ENCODE results near the gene YAP1. TPM values are rescaled to one million over a fixed set of nuclear protein-coding genes. Genes with fewer than 3 reads are reported as not detected.

The YAP1 gene
- polyA plus RNA-seq, 3 donors, result not detected

GRCh38 chr11:102194257-102194656 lies 84.0 kb downstream of the YAP1 start:
- Histone ChIP-seq H3K4me2 (replicated peaks; ENCODE audit: extremely low read depth, low read length, poor library complexity, severe bottlenecking) (no peak overlapping the region), H3K9me3 (replicated peaks in 1 of 2; ENCODE audit: control insufficient read depth in 1 of 2, insufficient read depth in 1 of 2, low read length in 2 of 2) (no peaks in the 10 kb centered on the region), H3K4me1 (ENCODE audit: control insufficient read depth in 1 of 2, insufficient read depth in 2 of 2, low read length in 2 of 2) (no peaks in the 10 kb centered on the region), H3K4me3 (replicated peaks in 1 of 3; ENCODE audit: low read depth in 2 of 3, low read length in 3 of 3) (no peak overlapping the region), H2AFZ (ENCODE audit: insufficient read depth, low read depth, low read length, poor library complexity, severe bottlenecking) (no peak overlapping the region), H4K20me1 (ENCODE audit: insufficient read depth, low read length) (no peaks in the 10 kb centered on the region), H3K27ac (ENCODE audit: low read depth in 1 of 2, low read length in 2 of 2) (no peak overlapping the region), H3K27me3 (ENCODE audit: control insufficient read depth in 2 of 2, insufficient read depth in 2 of 2, low read length in 2 of 2) (peaks cover 2 to 5% of the 10 kb centered on the region in 2 donors), H3K36me3 (replicated peaks in 1 of 2; ENCODE audit: control insufficient read depth in 1 of 2, insufficient read depth in 2 of 2, low read length in 2 of 2) (no peaks in the 10 kb centered on the region), H3K9ac (ENCODE audit: insufficient read depth, low read length, poor library complexity, severe bottlenecking) (no peak overlapping the region), H3K79me2 (ENCODE audit: insufficient read depth, low read length) (no peaks in the 10 kb centered on the region)
- Mint-ChIP-seq H3K27ac (no peak overlapping the region), H3K4me1 (no peaks in the 10 kb centered on the region), H3K4me3 (no peak overlapping the region), H3K27me3 (ENCODE audit: low read depth in 3 of 3) (peaks cover 3 to 16% (median 8%) of the 10 kb centered on the region in 3 donors), H3K36me3 (no peaks in the 10 kb centered on the region), H3K9me3 (peaks cover 0 to 7% (median 3%) of the 10 kb centered on the region in 7 donors)
- TF ChIP-seq CTCF (IDR thresholded peaks at IDR 0.05), result no peak
- intact Hi-C loops (cut with micrococcal nuclease), result no loop called here
- DNase-seq, result no peak

- no peak overlapping the region for H3K27ac Mint-ChIP-seq
- no peaks in the 10 kb centered on the region for H3K4me1 Mint-ChIP-seq
- Histone ChIP-seq H3K4me2 (replicated peaks; ENCODE audit: extremely low read depth, low read length, poor library complexity, severe bottlenecking) (no peak overlapping the region), H3K4me1 (ENCODE audit: control insufficient read depth in 1 of 2, insufficient read depth in 2 of 2, low read length in 2 of 2) (no peaks in the 10 kb centered on the region), H3K27ac (ENCODE audit: low read depth in 1 of 2, low read length in 2 of 2) (no peak overlapping the region), H3K4me3 (replicated peaks in 1 of 3; ENCODE audit: low read depth in 2 of 3, low read length in 3 of 3) (no peak overlapping the region), H3K27me3 (ENCODE audit: control insufficient read depth in 2 of 2, insufficient read depth in 2 of 2, low read length in 2 of 2) (peaks cover 2% of the 10 kb centered on the region in 2 donors), H4K20me1 (ENCODE audit: insufficient read depth, low read length) (no peaks in the 10 kb centered on the region), H3K36me3 (replicated peaks in 1 of 2; ENCODE audit: control insufficient read depth in 1 of 2, insufficient read depth in 2 of 2, low read length in 2 of 2) (no peaks in the 10 kb centered on the region), H3K79me2 (ENCODE audit: insufficient read depth, low read length) (no peaks in the 10 kb centered on the region), H3K9me3 (replicated peaks in 1 of 2; ENCODE audit: control insufficient read depth in 1 of 2, insufficient read depth in 1 of 2, low read length in 2 of 2) (no peaks in the 10 kb centered on the region), H3K9ac (ENCODE audit: insufficient read depth, low read length, poor library complexity, severe bottlenecking) (no peak overlapping the region), H2AFZ (ENCODE audit: insufficient read depth, low read depth, low read length, poor library complexity, severe bottlenecking) (no peak overlapping the region)
- intact Hi-C loops (cut with micrococcal nuclease), result no loop called here
- no peak overlapping the region for H3K4me3 Mint-ChIP-seq
- TF ChIP-seq CTCF (IDR thresholded peaks at IDR 0.05), result no peak
- DNase-seq, result no peak
- H3K9me3 Mint-ChIP-seq, result peaks cover 0 to 7% (median 3%) of the 10 kb centered on the region in 7 donors
- no CpG with 5 or more reads among the region's 1 CpG for WGBS (ENCODE audit: insufficient coverage)
- no peaks in the 10 kb centered on the region for H3K36me3 Mint-ChIP-seq
- H3K27me3 Mint-ChIP-seq (ENCODE audit: low read depth in 3 of 3), result peaks cover 3 to 16% (median 8%) of the 10 kb centered on the region in 3 donors
Measured at GRCh38 chr11:102194990-102195389, 84.7 kb downstream of the YAP1 start.

Measured in CD14-positive monocyte (primary cell).